ENCODE measurements around the gene USP3. TPM values are rescaled to one million over a fixed set of nuclear protein-coding genes. Genes with fewer than 3 reads are reported as not detected.

The USP3 gene
- total and polyA plus RNA-seq, 11 donors, result 7.1 to 30.8 (median 18.4) TPM

GRCh38 chr15:63509056-63509954 lies 4.9 kb downstream of the USP3 start:
- WGBS, 4 donors, result 62 to 72% (median 69%) methylated on average over 6 of the region's 6 CpGs
- H3K27ac ChIP-seq, result peak overlapping the region in 1 of 12 donors; percentile 56
- H3K36me3 ChIP-seq, result no peaks in the 10 kb centered on the region
- TF ChIP-seq CTCF (IDR thresholded peaks at IDR 0.05) (no peak), POLR2A (IDR thresholded peaks at IDR 0.05) (no peak)
- intact Hi-C loops (cut with DNase I), result loop anchor here in 4 of 10 donors (5.0 to 10.0 kb wide), 2 partner anchors 43 to 45 kb away; no protein-coding TSS in a partner anchor
- ATAC-seq, result no peak
- H3K4me1 ChIP-seq, result peaks cover 3 to 84% (median 51%) of the 10 kb centered on the region in 12 donors
- no peaks in the 10 kb centered on the region for H3K9me3 ChIP-seq
- H3K27me3 ChIP-seq, result no peaks in the 10 kb centered on the region
- no peak for DNase-seq
- no peak overlapping the region for H3K4me3 ChIP-seq

- no peaks in the 10 kb centered on the region for H3K9me3 ChIP-seq
- 42 to 52% (median 48%) methylated on average over 5 of the region's 5 CpGs for WGBS, 4 donors
- peak overlapping the region in 2 of 12 donors; percentile 6 to 56 for H3K27ac ChIP-seq
- intact Hi-C loops (cut with DNase I), result loop anchor here in 5 of 10 donors (2.0 to 10.0 kb wide), 3 partner anchors 15 to 45 kb away; no protein-coding TSS in a partner anchor
- peaks cover 3 to 93% (median 58%) of the 10 kb centered on the region in 12 donors for H3K4me1 ChIP-seq
- TF ChIP-seq CTCF (IDR thresholded peaks at IDR 0.05) (no peak), POLR2A (IDR thresholded peaks at IDR 0.05) (no peak)
- no peaks in the 10 kb centered on the region for H3K27me3 ChIP-seq
- no peaks in the 10 kb centered on the region for H3K36me3 ChIP-seq
- DNase-seq (no peak), ATAC-seq (peak in 1 of 4 donors; percentile 16)
- H3K4me3 ChIP-seq, result no peak overlapping the region
These were observed 5.9 kb downstream of the USP3 start for GRCh38 chr15:63509955-63510940.

- intact Hi-C loops (cut with DNase I), result no loop called here
- TF ChIP-seq POLR2A (IDR thresholded peaks at IDR 0.05) (no peak), CTCF (IDR thresholded peaks at IDR 0.05) (no peak)
- ATAC-seq (no peak), DNase-seq (no peak)
- Histone ChIP-seq H3K4me3 (no peak overlapping the region), H3K4me1 (peaks cover 0 to 98% (median 59%) of the 10 kb centered on the region in 12 donors), H3K36me3 (no peaks in the 10 kb centered on the region), H3K27me3 (no peaks in the 10 kb centered on the region), H3K27ac (no peak overlapping the region), H3K9me3 (no peaks in the 10 kb centered on the region)
- 78 to 98% (median 91%) methylated on average over 5 of the region's 5 CpGs for WGBS, 4 donors
These were observed 7.8 kb downstream of the USP3 start for GRCh38 chr15:63512148-63512547.

Measured in heart left ventricle (tissue), 16 donors.